ENCODE measurements around the gene SMIM14. TPM values are rescaled to one million over a fixed set of nuclear protein-coding genes. Genes with fewer than 3 reads are reported as not detected.
"Not testable (repeated sequence)": the region's sequence is repeated elsewhere in the genome, so short reads cannot be mapped to it uniquely, and the experiment has no call there.

SMIM14 gene
- polyA plus RNA-seq, 4 donors, result 46.0 to 58.6 (median 54.0) TPM

DNA sequence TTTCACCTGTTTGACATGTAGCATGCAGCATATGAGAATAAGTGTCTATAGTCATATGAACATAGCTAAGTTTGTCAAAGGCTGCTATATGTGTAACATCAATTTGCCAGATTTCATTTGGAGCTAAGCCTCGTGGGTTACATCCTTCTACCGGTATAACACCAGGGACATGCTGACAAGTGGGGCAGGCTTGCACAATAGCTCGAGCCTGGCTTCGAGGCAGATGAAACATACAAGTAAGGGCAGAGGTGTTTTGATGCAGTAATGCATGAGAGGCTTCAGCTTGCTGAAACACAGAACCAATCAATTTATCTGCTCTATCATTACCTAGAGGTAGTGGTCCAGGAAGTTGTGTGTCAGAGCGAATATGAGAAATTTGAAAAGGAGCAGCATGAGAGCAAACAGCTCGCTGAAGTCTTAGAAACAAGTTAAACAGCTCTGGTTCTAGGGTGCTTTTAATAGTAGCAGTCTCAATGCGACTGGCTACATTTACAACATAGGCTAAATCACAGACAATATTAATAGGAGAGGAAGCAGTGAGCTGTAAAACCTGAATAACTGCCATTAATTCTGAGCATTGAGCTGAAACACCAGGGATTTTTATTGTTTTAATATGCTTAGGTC lies 96.6 kb downstream of the SMIM14 start:
- DNase-seq (ENCODE audit: low read depth in 4 of 4, low spot score in 2 of 4), result peak in 1 of 4 donors; percentile 23

DNA sequence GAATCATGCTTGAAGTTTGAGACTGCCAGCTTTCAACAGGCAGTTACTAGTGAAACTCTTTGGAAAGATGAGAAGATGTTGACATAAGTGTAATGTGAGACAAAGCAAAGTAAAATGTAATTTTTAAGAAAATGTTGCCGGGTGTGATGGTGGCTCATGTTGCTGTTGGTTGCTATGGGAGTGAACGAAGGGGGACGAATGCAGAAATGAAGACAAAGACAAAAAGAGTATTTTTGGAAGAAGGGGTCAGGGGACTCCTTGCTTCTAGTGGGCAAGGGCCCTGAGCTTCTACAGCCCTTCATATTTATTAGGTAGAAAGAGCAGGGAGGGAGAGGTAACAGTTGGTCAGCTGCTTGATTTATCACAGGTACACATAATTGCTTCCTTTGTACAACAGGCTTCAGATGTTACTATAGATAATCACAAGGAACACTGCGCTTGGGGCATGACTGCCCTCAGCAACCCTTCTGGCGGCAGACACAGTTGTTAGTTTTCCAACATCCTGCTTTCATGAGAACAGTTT lies 99.5 kb downstream of the SMIM14 start:
- DNase-seq (ENCODE audit: low read depth in 4 of 4, low spot score in 2 of 4), result peak in 1 of 4 donors; percentile 24

- DNase-seq (ENCODE audit: low read depth in 4 of 4, low spot score in 2 of 4), result no peak
These were observed 105.1 kb downstream of the SMIM14 start for GRCh38 chr4:39533541-39533940.

- DNase-seq (ENCODE audit: low read depth in 4 of 4, low spot score in 2 of 4), result not testable (repeated sequence)
These were observed 106.4 kb downstream of the SMIM14 start for GRCh38 chr4:39532237-39532636.

GRCh38 chr4:39530682-39531081 lies 108.0 kb downstream of the SMIM14 start:
- no peak for DNase-seq (ENCODE audit: low read depth in 4 of 4, low spot score in 2 of 4)

GRCh38 chr4:39529534-39529933 lies 109.1 kb downstream of the SMIM14 start:
- no peak for DNase-seq (ENCODE audit: low read depth in 4 of 4, low spot score in 2 of 4)

DNA sequence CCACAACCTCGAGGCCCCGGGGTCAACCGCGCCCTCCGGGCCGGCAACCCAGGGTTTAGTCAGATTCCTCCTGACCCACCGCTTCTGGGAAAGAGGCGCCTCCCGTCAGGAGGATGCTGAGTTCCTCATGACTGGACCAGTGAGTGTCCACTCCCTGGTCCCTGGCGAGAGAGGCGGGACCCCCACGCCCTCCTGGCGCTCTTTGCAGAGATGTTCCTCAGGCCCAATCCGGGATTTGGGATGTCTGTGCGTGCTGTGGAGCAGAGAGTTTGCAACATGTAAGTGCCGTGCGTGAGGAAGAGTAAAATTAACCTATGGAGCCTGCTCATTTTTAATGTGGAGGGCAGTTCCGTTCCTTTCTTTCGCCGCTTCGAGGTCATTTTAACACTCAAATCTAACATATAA lies 110.6 kb downstream of the SMIM14 start:
- peak in 2 of 4 donors; percentile 62 to 77 for DNase-seq (ENCODE audit: low read depth in 4 of 4, low spot score in 2 of 4)

DNA sequence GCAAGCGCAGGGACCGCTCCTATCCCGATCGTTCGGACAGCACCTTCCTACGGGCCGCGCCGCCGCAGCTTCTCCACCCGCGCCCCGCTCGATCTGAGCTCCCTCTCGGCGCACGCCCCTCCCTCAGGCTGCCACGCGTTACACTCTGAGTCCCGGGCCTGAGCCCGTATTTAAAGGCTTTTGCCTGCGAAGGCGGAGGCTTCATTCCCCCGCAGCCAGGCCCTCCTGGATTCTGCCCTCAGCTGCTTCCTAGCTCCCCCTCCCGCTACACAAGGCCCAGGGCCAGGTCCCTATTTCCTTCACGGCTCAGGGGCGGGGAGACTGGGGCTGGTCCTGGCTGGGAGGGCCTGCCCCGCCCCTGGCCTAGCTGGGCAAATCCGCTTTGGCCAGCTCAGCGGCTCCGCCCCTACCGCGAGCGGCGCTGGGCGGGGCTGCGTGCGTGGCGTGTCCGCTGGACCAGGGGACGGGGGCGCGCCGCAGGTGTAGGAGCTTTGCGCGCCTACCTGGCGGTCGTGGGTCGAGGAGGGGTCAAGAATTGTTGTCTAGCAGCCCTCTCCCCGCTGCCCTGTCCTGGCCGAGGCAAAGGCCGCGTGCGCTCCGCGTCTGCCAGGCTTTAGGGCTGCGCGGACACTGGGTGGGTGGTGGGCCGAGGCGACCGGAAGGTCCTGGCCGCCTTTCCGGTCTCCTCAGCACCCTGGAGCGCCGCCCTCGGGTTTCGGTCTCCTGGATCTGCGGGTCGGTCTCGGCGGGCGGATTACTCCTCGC lies 111.2 kb downstream of the SMIM14 start, which contains the start of gene UGDH:
TSS of gene UGDH (minus strand) at position 144 of the 765 bp plus-strand sequence. CDS start 5,927 bp downstream, outside the sequence.
- peak; percentile 92 to 97 (median 94) for DNase-seq (ENCODE audit: low read depth in 4 of 4, low spot score in 2 of 4)

GRCh38 chr4:39526765-39527295 lies 111.8 kb downstream of the SMIM14 start:
- peak in 1 of 4 donors; percentile 39 for DNase-seq (ENCODE audit: low read depth in 4 of 4, low spot score in 2 of 4)

GRCh38 chr4:39525822-39526690 lies 112.6 kb downstream of the SMIM14 start:
- DNase-seq (ENCODE audit: low read depth in 4 of 4, low spot score in 2 of 4), result peak in 2 of 4 donors; percentile 21 to 31

DNA sequence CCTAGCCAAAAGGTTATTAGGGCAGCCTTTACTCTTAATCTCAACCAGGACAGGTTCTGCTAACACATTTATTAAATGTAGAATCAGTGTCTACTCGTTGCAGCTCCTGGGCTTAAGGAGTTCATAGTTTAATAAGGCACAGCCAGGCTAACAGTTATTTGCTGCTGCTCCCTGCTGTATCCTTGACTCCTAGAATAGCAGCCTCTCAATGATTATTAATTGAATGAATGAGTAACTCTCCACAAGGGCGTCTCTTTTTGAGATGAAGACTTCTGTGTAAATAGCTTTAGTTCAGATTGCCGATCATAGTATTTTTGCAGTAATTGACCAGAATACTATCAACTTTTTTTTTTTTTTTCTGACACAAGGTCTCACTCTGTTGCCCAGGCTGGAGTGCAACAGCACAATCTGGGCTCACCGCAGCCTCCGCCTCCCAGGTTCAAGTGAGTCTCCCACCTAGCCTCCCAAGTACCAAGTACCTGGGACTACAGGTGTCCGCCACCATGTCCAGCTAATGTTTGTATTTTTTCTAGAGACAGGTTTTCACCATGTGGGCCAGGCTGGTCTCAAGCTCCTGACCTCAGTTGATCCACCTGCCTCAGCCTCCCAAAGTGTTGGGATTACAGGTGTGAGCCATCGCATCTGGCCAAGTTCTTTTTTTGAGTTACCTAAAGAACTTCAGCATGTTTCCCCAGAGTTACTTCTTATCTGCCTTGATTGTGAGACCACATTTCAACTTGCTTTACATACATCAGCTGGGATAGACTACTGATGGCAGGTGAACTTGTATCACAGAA lies 114.3 kb downstream of the SMIM14 start:
- no peak for DNase-seq (ENCODE audit: low read depth in 4 of 4, low spot score in 2 of 4)

GRCh38 chr4:39522068-39522467 lies 116.6 kb downstream of the SMIM14 start:
- DNase-seq (ENCODE audit: low read depth in 4 of 4, low spot score in 2 of 4), result no peak

DNA sequence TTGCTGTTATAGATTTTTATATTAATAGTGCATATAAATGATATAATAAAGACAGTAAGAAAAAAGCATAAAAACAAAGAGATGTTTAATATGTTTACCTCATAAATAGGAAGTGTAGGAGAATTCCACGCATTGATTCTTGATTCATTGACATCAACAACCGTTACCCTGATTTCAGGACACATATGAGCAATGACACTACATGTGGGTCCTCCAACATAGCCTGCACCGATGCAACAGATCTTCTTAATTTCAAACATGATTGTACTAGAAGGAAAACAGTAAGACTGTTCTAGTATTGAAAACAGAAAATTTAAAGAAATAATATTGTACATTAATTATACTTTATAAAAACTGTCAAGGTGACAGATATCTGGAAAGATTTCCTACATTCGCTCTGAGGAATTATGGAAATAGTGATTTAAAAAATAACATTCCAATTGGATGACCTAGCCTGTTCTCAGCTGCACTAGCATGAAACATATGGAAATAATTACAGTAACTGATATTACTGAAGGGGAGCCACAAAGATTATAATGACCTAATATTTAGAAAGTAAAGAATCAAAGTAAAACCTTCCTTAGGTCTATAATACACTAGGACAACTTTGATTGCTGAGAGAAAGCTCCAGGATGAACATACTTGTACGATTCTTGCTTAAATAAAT lies 117.3 kb downstream of the SMIM14 start:
- DNase-seq (ENCODE audit: low read depth in 4 of 4, low spot score in 2 of 4), result no peak

- no peak for DNase-seq (ENCODE audit: low read depth in 4 of 4, low spot score in 2 of 4)
These were observed 120.2 kb downstream of the SMIM14 start for GRCh38 chr4:39518484-39518883.

DNA sequence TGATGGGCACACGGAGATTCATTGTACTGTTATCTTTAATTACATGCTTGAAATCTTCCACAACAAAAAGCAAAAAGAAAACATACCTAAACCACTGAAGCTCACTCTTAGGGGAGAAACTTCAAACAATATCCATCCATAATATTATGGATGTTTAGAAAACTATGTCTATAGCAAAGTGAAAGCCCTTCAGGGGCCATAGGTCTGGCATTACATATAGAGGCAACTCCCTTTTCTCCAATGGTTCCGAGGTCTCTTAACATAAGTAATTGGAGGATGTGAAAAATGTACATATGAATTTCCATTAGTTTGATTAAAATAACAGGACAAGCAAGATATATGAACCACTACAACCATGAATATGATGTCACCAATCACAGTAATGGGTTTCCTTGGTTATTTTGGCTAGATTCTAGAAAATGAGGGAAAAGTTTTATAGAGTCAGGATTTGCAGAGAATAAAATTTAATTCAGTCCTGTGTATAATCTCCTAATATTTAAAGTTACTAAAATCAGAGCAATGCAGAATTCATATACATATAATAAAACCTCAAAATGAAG lies 122.2 kb downstream of the SMIM14 start:
- no peak for DNase-seq (ENCODE audit: low read depth in 4 of 4, low spot score in 2 of 4)

- DNase-seq (ENCODE audit: low read depth in 4 of 4, low spot score in 2 of 4), result not testable (repeated sequence)
These were observed 122.8 kb downstream of the SMIM14 start for GRCh38 chr4:39515669-39516401.

DNA sequence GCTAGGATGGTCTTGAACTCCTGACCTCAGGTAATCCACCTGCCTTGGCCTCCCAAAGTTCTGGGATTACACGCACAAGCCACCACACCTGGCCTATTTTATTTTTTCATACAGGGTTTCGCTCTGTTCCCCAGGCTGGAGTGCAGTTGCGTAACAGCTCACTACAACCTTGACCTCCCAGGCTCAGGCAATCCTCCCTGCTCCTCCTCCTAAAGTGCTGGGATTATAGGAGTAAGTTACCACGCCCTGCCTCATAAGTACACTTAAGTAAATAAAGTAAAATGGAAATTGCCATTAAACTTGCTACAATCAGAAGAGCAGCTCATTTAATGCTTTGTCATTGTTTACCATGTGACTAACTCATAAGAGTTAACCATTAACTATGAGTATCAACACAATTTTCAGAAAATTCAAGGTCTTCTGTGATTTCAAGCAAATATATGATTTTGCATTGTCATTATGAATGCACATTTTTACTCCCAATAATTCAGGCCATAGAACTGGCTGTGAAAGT lies 123.7 kb downstream of the SMIM14 start:
- no peak for DNase-seq (ENCODE audit: low read depth in 4 of 4, low spot score in 2 of 4)

DNA sequence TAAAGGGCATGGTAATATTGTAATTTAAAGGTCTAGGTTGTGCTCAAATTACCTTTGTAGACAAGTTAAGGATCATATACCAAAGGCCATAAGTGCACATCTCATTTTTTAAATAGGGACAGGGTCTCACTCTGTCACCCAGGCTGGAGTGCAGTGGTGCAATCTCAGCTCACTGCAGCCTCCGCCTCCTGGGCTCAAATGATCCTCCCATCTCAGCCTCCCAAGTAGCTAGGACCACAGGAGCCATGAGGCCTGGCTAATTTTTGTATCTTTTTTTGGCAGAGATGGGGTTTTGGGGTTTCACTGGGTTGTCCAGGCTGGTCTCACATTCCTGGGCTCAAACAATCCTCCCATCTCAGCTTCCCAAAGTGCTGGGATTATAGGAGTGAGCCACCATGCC lies 124.4 kb downstream of the SMIM14 start:
- not testable (repeated sequence) for DNase-seq (ENCODE audit: low read depth in 4 of 4, low spot score in 2 of 4)

All from left renal cortex interstitium (tissue), 4 donors.